ENCODE measurements around the gene PFKFB4. TPM values are rescaled to one million over a fixed set of nuclear protein-coding genes. Genes with fewer than 3 reads are reported as not detected.

The PFKFB4 gene
- total and polyA plus RNA-seq, 2 donors, result 2.4 to 4.7 TPM

DNA sequence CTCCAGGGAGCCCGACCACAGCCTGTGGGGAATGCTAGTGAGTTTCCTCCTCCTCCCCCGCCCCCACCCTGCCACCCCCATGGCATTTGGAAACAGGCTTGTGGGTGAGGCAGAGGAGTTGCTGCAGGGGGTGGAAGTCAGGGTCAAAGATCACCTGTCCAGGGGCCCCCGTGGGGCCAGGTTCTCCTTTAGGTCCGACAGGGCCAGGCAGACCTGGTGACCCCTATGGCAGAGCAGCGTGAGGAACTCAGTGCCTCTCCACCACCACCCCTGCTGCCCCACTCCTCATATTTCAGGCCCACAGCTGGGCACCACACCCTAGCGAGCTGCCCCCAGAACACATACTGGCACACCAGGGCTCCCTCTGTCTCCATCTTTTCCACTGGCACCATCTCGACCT lies 15.9 kb upstream of the PFKFB4 start:
- Histone ChIP-seq H3K27ac (ENCODE audit: low read depth) (no peak overlapping the region), H3K4me3 (ENCODE audit: low read depth, low read length) (no peak overlapping the region), H3K4me1 (ENCODE audit: insufficient read depth) (no peaks in the 10 kb centered on the region), H3K36me3 (ENCODE audit: insufficient read depth) (no peaks in the 10 kb centered on the region)
- WGBS, result 81% methylated on average over 7 of the region's 7 CpGs
- no peak for DNase-seq (ENCODE audit: extremely low spot score)

DNA sequence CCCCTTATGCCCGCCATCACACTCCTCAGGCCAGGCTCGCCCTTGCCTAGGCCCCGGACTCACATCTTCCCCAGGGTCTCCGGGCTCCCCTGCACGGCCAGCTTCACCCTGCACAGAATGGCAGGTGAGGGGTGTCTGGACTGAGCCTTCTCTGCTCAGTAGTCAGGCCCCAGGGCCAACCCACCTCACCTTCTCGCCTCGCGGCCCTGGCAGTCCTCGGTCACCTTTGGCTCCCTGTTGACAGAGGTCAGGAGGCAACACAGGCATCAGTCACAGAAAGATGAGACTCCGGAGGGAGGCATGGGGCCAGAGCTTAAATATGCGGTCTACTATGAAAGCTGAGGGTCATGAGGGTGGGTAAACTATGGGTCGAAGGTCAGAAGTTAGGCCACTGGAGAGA lies 15.3 kb upstream of the PFKFB4 start:
- H3K27ac ChIP-seq (ENCODE audit: low read depth), result no peak overlapping the region
- no peak overlapping the region for H3K4me3 ChIP-seq (ENCODE audit: low read depth, low read length)
- no peaks in the 10 kb centered on the region for H3K4me1 ChIP-seq (ENCODE audit: insufficient read depth)
- WGBS, result 91% methylated on average over 12 of the region's 12 CpGs
- DNase-seq (ENCODE audit: extremely low spot score), result no peak
- H3K36me3 ChIP-seq (ENCODE audit: insufficient read depth), result no peaks in the 10 kb centered on the region

GRCh38 chr3:48569808-48570450 lies 13.3 kb upstream of the PFKFB4 start:
- Histone ChIP-seq H3K27ac (ENCODE audit: low read depth) (no peak overlapping the region), H3K4me3 (ENCODE audit: low read depth, low read length) (no peak overlapping the region), H3K36me3 (ENCODE audit: insufficient read depth) (no peaks in the 10 kb centered on the region), H3K4me1 (ENCODE audit: insufficient read depth) (no peaks in the 10 kb centered on the region)
- no peak for DNase-seq (ENCODE audit: extremely low spot score)
- 89% methylated on average over 18 of the region's 18 CpGs for WGBS

- 90% methylated on average over 10 of the region's 10 CpGs for WGBS
- Histone ChIP-seq H3K4me1 (ENCODE audit: insufficient read depth) (no peaks in the 10 kb centered on the region), H3K27ac (ENCODE audit: low read depth) (no peak overlapping the region), H3K4me3 (ENCODE audit: low read depth, low read length) (no peak overlapping the region), H3K36me3 (ENCODE audit: insufficient read depth) (no peaks in the 10 kb centered on the region)
- DNase-seq (ENCODE audit: extremely low spot score), result no peak
Measured at GRCh38 chr3:48569400-48569799, 12.8 kb upstream of the PFKFB4 start.

DNA sequence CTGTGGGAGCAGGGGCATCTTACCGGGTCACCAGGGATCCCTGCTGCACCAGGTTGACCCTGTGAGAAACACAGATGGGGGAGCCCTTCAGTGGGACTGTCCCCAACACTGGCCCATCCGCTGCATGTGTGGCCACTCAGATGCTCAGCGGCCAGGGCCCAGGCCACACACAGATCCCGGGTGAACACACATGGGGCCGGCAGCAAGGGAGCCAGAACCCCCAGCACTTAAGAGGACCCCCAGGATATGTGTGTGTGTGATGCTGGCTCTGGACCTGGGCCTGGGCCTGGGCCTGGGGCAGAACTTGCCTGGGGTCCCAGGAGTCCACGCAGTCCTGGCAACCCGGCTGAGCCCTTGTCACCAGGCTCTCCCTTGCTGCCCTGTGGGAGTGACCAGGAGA lies 11.9 kb upstream of the PFKFB4 start:
- WGBS, result 92% methylated on average over 7 of the region's 7 CpGs

DNA sequence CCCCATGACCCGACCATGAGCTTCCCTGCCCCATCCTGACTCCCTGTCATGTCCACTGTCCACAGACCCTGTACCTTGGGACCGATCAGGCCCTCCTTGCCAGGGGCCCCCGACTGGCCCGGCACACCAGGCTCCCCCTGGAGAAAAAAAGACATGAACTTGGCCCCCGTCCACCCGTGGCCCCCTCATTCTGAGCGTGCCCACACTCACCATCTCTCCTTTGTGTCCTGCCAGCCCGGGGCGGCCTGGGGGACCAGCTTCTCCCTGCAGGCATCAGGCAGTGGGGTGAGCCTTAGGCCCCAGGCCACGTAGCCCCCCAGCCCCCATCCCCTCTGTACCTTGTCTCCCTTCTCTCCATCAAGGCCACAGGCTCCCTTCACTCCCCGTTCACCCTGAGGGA lies 10.9 kb upstream of the PFKFB4 start:
- Histone ChIP-seq H3K36me3 (ENCODE audit: insufficient read depth) (no peaks in the 10 kb centered on the region), H3K27ac (ENCODE audit: low read depth) (no peak overlapping the region), H3K4me3 (ENCODE audit: low read depth, low read length) (no peak overlapping the region), H3K4me1 (ENCODE audit: insufficient read depth) (no peaks in the 10 kb centered on the region)
- no peak for DNase-seq (ENCODE audit: extremely low spot score)
- 93% methylated on average over 11 of the region's 11 CpGs for WGBS

More for the DNA sequence above, 11.9 kb upstream of the PFKFB4 start:
- Histone ChIP-seq H3K4me3 (ENCODE audit: low read depth, low read length) (no peak overlapping the region), H3K27ac (ENCODE audit: low read depth) (no peak overlapping the region), H3K4me1 (ENCODE audit: insufficient read depth) (no peaks in the 10 kb centered on the region), H3K36me3 (ENCODE audit: insufficient read depth) (no peaks in the 10 kb centered on the region)
- no peak for DNase-seq (ENCODE audit: extremely low spot score)

DNA sequence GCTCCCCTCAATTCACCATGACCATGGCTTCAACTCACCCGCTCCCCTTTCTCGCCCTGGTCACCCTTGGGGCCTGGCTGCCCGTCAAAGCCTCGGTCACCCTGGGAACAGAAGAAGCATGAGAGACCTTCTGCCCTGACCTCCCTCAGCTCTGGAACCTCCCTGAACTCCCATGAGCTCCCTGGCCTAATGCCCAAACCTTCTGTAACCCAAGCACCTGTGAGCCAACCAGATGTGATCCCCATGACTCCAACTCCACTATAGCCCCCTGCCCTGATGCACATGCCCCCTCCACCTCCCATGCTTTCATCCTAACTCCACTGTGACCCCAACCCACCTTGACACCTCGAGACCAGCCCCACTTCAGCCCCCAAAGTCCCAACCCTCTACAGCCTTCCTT lies 10.5 kb upstream of the PFKFB4 start:
- WGBS, result 91% methylated on average over 5 of the region's 5 CpGs

DNA sequence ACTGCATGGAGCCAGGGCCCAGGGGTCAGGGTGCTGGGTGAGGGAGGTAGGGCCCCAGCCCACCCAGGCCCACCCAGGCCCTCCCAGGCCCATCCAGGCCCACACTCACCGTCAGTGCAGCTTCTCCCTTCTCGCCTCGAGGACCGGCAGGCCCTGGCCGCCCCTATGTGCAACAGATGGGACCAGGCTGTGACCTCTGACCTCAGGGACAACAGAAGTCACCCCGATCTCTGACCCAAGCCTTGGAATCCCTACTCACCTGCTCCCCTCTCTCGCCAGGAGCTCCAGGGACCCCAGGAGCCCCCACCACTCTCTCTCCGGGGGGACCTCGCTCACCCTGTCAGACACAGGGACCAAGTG lies 9.8 kb upstream of the PFKFB4 start:
- WGBS, result 85% methylated on average over 9 of the region's 9 CpGs
- no peaks in the 10 kb centered on the region for H3K4me1 ChIP-seq (ENCODE audit: insufficient read depth)
- DNase-seq (ENCODE audit: extremely low spot score), result no peak
- H3K27ac ChIP-seq (ENCODE audit: low read depth), result no peak overlapping the region
- no peaks in the 10 kb centered on the region for H3K36me3 ChIP-seq (ENCODE audit: insufficient read depth)
- no peak overlapping the region for H3K4me3 ChIP-seq (ENCODE audit: low read depth, low read length)

More for the DNA sequence above, 10.5 kb upstream of the PFKFB4 start:
- Histone ChIP-seq H3K27ac (ENCODE audit: low read depth) (no peak overlapping the region), H3K4me1 (ENCODE audit: insufficient read depth) (no peaks in the 10 kb centered on the region), H3K36me3 (ENCODE audit: insufficient read depth) (no peaks in the 10 kb centered on the region), H3K4me3 (ENCODE audit: low read depth, low read length) (no peak overlapping the region)
- no peak for DNase-seq (ENCODE audit: extremely low spot score)

- H3K4me3 ChIP-seq (ENCODE audit: low read depth, low read length), result no peak overlapping the region
- no peaks in the 10 kb centered on the region for H3K4me1 ChIP-seq (ENCODE audit: insufficient read depth)
- DNase-seq (ENCODE audit: extremely low spot score), result no peak
- no peaks in the 10 kb centered on the region for H3K36me3 ChIP-seq (ENCODE audit: insufficient read depth)
- 57% methylated on average over 7 of the region's 7 CpGs for WGBS
- no peak overlapping the region for H3K27ac ChIP-seq (ENCODE audit: low read depth)
Measured at GRCh38 chr3:48565591-48566400, 9.2 kb upstream of the PFKFB4 start.

DNA sequence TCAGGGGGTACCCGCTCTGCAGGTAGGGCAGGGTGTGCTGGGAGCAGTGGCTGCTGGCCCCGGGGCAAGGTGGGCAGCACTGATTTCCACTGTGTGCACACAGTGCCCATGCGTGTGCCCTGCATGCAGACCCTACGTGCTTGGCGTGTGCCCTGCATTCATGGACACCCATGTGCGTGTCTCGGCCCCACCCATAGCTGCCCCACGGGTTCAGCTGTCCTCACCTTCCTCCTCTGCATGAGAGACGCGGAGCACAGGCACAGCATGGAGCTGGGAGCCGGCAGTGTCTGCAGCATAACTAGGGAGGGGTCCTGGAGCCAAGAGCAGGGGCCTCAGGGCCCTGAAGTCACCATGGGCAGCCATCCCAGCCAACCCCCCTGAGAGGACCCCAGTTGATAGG lies 8.6 kb upstream of the PFKFB4 start:
- WGBS, result 85% methylated on average over 11 of the region's 11 CpGs

GRCh38 chr3:48564667-48565066 lies 8.1 kb upstream of the PFKFB4 start:
- 88% methylated on average over 11 of the region's 11 CpGs for whole genome bisulfite sequencing
- no peaks in the 10 kb centered on the region for H3K36me3 ChIP-seq (ENCODE audit: insufficient read depth)
- H3K4me1 ChIP-seq (ENCODE audit: insufficient read depth), result no peaks in the 10 kb centered on the region
- H3K4me3 ChIP-seq (ENCODE audit: low read depth, low read length), result no peak overlapping the region
- H3K27ac ChIP-seq (ENCODE audit: low read depth), result no peak overlapping the region
- no peak for DNase-seq (ENCODE audit: extremely low spot score)

More for the DNA sequence above, 8.6 kb upstream of the PFKFB4 start:
- H3K27ac ChIP-seq (ENCODE audit: low read depth), result no peak overlapping the region
- DNase-seq (ENCODE audit: extremely low spot score), result no peak
- no peaks in the 10 kb centered on the region for H3K4me1 ChIP-seq (ENCODE audit: insufficient read depth)
- H3K36me3 ChIP-seq (ENCODE audit: insufficient read depth), result no peaks in the 10 kb centered on the region
- no peak overlapping the region for H3K4me3 ChIP-seq (ENCODE audit: low read depth, low read length)

GRCh38 chr3:48564022-48564421 lies 7.4 kb upstream of the PFKFB4 start:
- 73% methylated on average over 10 of the region's 10 CpGs for WGBS
- Histone ChIP-seq H3K27ac (ENCODE audit: low read depth) (no peak overlapping the region), H3K4me1 (ENCODE audit: insufficient read depth) (no peaks in the 10 kb centered on the region), H3K36me3 (ENCODE audit: insufficient read depth) (no peaks in the 10 kb centered on the region), H3K4me3 (ENCODE audit: low read depth, low read length) (no peak overlapping the region)
- no peak for DNase-seq (ENCODE audit: extremely low spot score)

- DNase-seq (ENCODE audit: extremely low spot score), result no peak
- H3K27ac ChIP-seq (ENCODE audit: low read depth), result no peak within 1 kb of the TSS
- no peak within 1 kb of the TSS for H3K4me3 ChIP-seq (ENCODE audit: low read depth, low read length)
Measured at GRCh38 chr3:48563382-48563918, 6.8 kb upstream of the PFKFB4 start, which contains the start of gene UCN2. Gene UCN2, minus strand, starts transcription at chr3:48563781. Its CDS starts 657 bp downstream, at chr3:48563124.

More at GRCh38 chr3:48563382-48563918, 6.8 kb upstream of the PFKFB4 start, which contains the start of gene UCN2:
- 72% methylated on average over 6 of the region's 6 CpGs for WGBS
- Histone ChIP-seq H3K4me1 (ENCODE audit: insufficient read depth) (no peaks in the 10 kb centered on the region), H3K36me3 (ENCODE audit: insufficient read depth) (no peaks in the 10 kb centered on the region)
